GM19023 (cell line): ENCODE data around the gene PRKCE.

Source experiments
- ATAC-seq: cut with Tn5 transposase; IDR thresholded peaks from one replicate; pipeline ENCODE4 v1.9.1; 2021; ENCODE audit warnings: mild to moderate bottlenecking, moderate library complexity; ENCODE audit not compliant: unreplicated experiment

The PRKCE gene

DNA sequence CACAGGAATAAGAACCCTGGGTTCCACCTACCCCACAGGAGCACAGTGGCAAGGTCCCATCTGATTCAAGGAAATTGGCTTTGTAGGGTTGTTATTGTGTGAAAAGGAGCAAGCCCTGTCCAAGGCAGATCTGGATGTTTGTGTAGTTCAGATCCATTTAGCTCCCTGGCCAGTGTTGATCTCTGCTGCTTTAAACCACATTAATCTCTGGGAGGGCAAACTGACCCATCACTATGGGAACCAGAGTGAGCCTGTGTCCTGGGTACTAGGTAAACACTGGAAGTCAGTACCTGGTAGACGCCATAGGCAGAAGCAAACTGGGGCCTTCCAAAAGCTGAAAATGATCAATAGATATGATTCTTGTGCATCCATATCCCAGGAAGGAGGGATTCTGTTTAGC lies 374.2 kb downstream of the PRKCE start:
- no peak for ATAC-seq

- ATAC-seq: no peak
Observed at GRCh38 chr2:46026431-46026830, 375.0 kb downstream of the PRKCE start.

- ATAC-seq: no peak
Observed at GRCh38 chr2:46029332-46029811, 377.9 kb downstream of the PRKCE start.

DNA sequence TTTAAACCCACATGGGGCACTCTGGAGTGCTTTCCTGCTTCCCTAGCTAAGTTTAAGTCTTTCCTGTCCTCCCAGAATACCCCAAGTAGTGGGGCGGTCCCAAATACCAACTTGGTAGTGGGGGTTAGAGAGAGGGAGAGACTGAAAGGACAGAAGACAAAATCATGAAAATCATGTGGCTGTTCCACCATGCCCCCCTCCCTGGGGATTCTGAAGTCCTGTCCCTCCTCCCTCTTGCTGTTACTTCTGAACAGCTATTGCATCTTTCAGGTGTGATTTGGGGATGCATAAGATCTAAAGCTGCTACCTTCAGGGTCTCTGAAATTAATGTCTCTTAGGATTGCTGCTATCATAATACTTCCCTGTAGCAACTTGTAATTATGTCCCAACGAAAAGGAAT lies 378.9 kb downstream of the PRKCE start:
- ATAC-seq: no peak

- ATAC-seq: no peak
Observed at GRCh38 chr2:46032161-46032813, 380.8 kb downstream of the PRKCE start.

DNA sequence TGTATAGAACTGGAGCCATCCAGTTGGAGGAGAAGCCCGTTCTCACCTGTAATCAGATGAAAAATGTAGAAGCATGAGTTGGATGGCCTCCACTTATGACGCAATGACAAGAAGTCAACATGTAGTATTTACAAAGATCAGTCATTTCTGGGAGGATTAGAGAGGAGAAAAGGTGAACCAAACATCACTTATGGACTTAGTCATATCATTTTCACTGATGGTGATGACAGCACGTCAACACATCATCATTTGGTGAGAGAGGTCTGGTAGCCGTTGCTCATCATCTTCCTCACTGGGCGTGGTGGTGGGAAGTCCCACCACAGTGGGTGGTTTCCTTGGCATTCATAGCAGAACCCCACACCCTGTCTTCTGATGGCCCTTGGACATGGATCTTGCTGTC lies 381.5 kb downstream of the PRKCE start:
- ATAC-seq: no peak

DNA sequence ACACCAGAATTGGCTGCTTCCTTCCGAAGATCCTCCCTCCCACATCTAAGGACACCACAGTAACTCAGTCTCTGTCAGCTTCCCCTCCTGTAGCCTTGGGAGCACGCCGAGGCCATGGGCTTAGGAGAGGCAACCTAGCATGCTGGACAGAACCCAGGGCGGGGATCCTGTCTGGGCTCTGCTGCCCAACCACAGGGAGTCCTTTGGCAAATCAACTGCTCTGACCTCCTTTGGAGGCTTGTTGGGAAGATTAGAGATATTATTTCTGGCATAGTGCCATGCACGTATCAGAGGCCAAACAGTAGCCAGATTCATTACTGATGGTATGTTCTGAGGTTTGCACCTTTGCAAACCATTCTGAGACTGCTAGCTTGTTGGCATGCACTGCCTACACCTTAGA lies 383.1 kb downstream of the PRKCE start:
- no peak for ATAC-seq

DNA sequence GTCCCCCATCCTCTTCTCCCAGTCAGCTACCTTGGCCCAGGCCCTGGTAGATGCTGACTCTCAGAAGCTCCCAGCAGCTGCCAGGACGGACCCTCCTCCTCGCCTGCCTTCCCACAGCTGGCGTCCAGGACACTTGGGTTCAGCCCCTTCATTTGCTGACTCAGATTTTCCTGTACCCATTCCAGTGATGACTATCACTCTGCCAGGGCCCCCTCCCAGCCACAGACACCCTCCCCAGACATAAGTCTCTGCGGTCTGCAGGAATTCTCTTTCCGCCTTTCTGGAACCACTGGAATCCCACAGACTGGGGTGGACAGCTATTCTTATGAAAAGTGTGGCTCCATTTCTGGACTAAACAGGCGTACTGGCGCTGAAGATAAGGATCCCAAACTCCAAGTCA lies 385.5 kb downstream of the PRKCE start:
- ATAC-seq: no peak

- no peak for ATAC-seq
Observed at GRCh38 chr2:46039543-46040303, 388.2 kb downstream of the PRKCE start.

- no peak for ATAC-seq
Observed at GRCh38 chr2:46040563-46041155, 389.2 kb downstream of the PRKCE start.

DNA sequence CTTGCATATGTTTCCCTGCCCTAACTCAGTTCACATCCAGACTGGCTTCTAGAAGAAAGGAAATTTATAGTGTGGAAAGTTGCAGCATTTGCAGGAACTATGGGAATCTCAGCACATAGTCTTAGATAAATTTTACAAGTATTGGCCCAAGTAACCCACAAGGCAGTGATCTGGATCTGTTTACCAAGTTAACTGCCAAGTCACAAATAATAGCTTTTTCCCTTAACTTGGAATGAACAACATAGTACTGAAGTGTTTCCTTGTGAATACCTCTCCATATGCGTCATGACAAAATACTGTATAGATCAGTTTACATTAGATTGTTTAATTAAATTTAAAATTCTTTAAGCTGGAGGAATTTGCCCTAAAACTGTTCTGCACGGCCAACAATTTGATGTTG lies 390.0 kb downstream of the PRKCE start:
- no peak for ATAC-seq

- ATAC-seq: no peak
Observed at GRCh38 chr2:46042207-46042637, 390.7 kb downstream of the PRKCE start.

DNA sequence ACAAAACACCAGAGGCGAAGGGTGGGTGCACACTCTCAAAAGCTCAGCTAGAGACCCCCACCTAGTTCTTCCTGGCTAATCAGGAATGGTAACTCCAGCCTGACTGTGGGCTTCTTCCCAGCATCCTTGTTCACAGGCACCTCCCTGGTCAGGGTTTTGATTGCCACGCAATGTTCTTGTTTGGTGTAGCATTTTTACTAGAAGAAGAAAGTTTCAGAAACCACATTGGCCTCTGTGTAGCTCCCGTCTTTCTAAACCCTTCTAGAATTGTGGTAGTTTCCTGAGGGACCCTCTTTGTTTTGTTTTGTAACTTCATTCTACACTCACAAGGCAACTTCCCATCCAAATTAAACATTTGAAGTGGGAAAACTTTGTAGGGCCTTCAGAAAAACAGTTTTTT lies 391.2 kb downstream of the PRKCE start:
- no peak for ATAC-seq

DNA sequence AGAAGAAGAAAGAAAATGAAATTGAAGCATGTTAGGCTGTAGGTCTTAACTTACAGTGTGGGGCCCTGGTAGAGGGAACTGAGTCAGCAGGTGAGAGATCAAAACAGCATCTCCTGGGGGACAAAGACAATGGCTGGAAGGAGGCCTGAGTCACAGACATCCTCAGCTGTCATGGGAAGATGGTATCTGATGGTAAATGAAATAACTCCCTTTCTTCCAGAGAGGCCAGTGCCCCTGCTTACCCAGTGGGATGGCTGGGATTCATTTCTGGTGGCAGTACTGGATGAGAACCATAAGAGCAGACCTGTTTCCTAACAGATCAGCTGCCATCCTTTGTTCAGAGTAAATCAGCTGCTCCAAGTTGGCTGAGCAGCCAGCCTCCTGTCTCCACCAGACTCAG lies 394.4 kb downstream of the PRKCE start:
- no peak for ATAC-seq

DNA sequence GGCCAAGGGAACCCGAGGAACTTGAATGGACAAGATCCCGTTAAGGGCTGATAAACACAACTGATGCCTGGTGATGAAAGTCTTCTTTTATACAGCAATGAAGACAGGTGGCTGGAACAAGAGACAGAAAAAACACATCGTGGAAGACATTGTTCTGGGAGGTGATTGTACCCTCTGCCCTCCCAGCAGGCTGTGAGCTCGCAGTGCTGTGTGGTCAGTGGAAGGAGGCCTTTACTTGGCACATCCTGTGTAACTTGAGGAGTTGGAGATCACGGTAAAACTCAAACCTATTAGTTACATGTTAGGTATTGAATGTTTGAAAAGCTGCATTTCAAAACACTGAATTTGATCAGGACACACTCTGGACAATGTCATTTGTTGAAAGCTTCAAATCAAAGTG lies 395.8 kb downstream of the PRKCE start:
- ATAC-seq: no peak

- ATAC-seq: no peak
Observed at GRCh38 chr2:46048693-46049092, 397.2 kb downstream of the PRKCE start.

- no peak for ATAC-seq
Observed at GRCh38 chr2:46050027-46050426, 398.6 kb downstream of the PRKCE start.

DNA sequence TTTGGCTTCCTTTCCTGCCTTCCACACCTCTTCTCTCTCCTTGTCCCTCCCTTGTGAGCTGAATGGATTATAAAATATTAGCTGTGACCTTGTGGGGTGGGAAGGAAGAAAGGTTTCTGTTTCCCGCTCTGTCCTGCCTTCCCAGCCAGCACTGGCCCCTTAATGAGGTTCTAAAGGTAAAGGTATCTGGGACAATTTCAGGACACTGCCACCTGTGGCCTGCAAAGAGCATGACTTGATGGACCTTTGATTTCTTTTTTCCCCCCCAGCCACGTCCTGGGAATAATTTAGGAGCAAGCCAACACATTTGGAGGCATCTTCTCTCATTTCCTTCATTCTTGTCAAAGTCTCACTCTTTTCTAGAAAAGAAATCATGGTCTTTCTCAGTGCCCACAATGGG lies 399.0 kb downstream of the PRKCE start:
- no peak for ATAC-seq

DNA sequence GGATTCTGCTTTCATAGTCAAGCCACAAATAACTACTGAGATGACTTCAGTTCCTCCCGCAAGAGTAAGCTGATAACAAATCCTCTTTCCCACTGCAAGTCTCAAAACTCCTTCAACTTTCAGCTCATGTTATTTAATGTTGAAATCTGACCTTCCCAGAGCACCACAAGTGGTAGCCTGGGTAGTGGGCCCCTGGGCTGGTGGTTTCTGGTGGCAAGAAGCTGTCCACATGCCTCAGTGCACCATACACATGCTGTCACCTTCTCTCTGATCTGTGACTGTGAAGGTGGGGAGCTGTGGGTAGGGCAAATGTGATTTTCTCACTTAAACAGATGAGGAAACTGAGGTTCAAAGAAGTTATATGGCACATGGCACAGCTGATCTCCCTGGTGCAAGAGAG lies 399.6 kb downstream of the PRKCE start:
- no peak for ATAC-seq

DNA sequence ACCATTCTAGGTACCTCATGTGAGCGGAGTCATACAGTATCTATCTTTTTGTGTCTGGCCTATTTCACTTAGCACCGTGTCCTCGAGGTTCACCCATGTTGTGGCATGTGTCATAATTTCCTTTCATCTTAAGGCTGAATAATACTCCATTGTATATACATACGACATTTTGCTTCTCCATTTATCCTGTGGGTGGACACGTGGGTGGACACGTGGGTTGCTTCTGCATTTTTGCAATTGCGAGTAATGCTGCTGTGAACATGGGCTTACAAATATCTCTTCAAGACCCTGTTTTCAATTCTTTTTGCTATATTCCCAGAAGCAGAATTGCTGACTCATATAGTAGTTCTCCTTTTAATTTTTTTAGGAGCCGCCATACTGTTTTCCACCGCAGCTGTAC lies 402.1 kb downstream of the PRKCE start:
- no peak for ATAC-seq

GRCh38 chr2:46056541-46056940 lies 405.1 kb downstream of the PRKCE start:
- ATAC-seq: no peak

DNA sequence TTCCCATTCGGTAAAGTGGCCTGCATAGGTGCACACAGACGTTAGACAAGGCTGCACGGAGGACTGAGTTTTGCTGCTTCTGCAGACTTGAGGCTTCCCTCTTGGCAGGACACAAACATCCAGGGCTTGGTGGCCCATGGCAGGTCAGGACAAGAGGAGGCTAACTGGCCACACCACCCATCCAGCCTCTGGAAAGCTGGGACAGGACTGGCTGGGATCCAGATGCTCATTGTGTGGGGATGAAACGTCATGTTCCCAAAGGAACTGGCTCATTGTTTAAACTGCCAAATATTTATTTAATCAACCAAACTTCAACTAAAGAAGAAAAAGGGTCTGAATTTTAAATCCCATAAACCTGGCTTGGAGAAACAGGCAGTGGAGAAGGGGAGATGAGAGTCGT lies 406.7 kb downstream of the PRKCE start:
- ATAC-seq: no peak
